CD4-positive, alpha-beta T cell treated with Interferon alpha-2 for 1 hour (primary cell): ENCODE results near the gene NME1.
"Not testable (repeated sequence)": the region's sequence is repeated elsewhere in the genome, so short reads cannot be mapped to it uniquely, and the experiment has no call there.

ENCODE experiments used
- DNase-seq, 2 donors: peaks; one replicate each; pipeline ENCODE4 v3.0.0-alpha.2; 2020 to 2022

Gene NME1

DNA sequence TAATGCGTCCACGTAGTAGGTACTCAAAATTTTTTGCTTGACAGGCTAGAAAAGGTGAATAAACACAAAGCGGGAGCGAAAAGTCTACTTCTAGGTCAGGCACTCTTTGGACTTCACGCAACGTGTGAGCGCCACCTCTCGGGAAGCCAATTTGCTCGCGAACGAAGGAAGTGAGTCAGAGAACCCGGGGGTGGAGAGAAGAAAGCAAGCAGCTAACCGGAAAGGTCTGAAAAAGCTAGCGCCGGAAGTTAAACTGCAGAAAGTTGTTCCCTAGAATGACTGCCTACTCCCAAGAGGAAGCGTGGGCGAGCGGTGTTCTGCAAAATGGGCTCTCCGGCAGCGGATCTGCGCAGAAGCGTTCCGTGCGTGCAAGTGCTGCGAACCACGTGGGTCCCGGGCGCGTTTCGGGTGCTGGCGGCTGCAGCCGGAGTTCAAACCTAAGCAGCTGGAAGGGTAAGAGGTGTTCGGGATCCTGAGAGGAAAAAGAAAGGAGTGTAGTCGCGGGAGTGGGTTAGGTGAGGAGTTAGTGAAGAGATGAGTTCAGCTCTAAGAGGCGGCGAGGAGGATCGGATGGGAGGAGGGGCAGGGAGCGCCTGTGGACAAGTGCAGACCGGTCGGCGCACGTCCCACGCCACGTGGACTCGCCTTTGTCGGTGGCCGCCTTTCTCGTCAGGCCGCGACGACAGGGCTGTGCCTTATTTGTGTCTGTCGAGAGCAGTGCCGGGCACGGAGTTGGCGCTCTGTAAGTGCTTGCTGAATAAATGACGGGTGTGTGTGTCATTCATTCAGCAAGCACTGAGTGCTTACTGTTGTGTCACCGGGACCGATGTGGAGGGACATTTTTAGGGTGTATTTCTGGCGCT lies at the start of gene NME1:
TSS of gene NME1 (plus strand) at position 350 of the 863 bp plus-strand sequence. CDS start 2,096 bp downstream, outside the sequence.
- DNase-seq, result peak; percentile 97 to 99

DNA sequence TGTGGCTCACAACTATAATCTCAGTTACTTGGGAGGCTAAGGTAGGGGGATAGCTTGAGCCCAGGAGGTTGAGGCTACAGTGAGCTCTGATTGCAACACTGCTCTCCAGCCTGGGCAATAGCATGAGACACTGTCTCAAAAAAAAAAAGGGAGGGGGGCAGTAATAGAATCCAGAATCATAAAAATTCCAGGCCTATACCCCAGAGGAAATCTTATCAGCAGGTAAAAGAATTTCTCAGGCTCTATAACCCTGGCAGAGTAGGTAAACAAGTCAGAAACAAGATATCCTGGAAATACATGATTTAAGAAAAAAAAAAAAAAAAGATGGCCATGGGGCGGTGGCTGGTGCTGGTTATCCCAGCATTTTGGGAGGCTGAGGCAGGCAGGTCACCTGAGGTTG lies 45.6 kb upstream of the NME1 start:
- DNase-seq, result no peak

DNA sequence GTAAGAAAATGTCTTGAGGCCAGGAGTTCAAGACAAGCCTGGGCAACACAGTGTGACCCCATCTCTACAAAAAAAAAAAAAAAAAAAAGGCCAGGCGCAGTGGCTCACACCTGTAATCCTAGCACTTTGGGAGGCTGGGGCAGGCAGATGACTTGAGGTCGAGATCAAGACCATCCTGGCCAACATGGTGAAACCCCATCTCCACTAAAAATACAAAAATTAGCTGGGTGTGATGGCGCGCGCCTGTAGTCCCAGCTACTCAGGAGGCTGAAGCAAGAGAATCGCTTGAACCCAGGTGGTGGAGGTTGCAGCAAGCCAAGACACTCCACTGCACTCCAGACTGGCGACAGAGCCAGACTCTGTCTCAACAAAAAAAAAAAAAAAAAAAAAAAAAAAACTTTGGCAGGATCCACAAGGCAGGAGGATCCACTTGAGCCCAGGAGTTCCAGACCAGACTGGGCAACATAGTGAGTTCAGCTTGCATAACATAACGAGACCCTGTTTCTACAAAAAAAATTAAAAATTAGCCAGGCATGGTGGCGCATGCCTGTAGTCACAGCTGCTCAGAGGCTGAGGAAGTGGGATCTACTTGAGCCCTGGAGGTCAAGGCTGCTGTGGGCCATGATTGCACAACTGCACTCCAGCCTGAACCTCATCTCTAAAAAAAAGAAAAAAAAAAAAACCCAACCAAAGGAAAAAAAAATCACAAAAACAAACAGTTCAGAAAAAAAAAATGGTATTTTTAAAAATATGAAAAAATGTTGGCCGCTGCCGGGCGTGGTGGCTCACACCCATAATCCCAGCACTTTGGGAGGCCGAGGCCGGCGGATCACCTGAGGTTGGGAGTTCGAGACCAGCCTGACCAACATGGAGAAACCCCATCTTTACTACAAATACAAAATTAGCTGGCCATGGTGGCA lies 40.8 kb upstream of the NME1 start:
- DNase-seq, result peak in 1 of 2 donors; percentile 27

GRCh38 chr17:51115179-51115578 lies 38.2 kb upstream of the NME1 start:
- no peak for DNase-seq

- no peak for DNase-seq
These were observed 34.8 kb upstream of the NME1 start for GRCh38 chr17:51118330-51119195.

DNA sequence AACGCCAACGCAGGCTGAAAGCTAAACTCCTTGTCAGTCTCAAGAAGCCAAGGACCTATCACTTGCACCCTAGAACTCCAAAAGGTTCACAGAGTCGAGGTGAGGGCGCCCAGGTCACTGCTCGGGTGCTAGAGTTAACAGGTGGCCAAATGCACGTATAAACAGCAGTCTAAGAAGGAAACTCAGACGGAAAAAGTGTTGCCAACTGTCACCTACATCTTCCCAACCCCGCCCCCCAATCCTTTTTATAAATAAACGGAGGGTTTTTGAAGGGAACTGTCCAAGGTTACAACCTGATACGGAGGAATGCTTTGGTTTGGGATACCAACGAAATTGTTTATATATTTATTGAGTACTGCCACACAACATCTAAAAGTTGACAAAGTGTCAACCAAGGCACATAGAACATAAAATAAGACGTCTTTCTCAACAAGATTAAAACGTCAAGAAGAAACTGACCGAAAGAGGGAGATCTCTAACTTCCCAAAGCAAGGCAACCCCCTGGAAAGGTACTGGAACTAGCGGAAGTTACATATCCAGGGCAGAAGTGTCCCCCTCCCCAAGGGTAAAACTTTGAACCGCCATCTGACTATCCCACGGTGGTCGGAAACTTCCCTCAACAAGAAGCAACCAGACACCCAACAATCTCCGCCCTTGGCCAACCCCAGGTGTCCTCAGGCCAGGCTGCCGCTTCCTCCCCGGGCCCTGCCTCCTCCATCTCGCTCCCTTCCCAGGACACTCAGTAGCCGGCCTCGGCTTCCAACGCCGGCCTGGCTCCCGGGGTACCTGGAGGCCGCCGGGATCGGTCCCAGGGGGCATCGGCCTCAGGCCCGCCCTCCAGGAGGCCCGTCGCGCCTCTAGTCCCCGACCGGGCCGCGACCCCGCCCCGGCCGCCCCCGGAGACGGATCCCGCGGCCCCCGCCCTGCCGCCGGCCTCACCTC lies 33.7 kb upstream of the NME1 start:
- DNase-seq, result peak; percentile 3 to 53

DNA sequence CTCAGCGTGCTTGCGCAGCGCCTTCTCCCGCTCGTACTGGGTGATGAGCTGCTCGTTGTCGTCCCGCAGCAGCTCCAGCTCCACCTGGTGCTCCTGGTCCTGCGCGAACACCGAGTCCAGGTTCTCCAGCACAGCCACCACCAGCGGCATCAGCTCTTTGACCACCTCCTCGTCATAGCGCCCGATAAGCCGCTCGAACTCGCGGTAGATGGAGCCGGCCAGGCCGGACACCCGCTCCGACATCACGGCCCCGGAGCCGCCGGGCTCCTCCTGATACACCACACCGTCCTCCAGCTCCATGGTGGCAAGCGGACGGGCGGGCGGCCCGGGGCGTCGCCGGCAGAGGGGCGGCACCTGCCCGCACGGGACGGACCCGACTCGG lies 33.0 kb upstream of the NME1 start:
- DNase-seq, result peak; percentile 22 to 59

DNA sequence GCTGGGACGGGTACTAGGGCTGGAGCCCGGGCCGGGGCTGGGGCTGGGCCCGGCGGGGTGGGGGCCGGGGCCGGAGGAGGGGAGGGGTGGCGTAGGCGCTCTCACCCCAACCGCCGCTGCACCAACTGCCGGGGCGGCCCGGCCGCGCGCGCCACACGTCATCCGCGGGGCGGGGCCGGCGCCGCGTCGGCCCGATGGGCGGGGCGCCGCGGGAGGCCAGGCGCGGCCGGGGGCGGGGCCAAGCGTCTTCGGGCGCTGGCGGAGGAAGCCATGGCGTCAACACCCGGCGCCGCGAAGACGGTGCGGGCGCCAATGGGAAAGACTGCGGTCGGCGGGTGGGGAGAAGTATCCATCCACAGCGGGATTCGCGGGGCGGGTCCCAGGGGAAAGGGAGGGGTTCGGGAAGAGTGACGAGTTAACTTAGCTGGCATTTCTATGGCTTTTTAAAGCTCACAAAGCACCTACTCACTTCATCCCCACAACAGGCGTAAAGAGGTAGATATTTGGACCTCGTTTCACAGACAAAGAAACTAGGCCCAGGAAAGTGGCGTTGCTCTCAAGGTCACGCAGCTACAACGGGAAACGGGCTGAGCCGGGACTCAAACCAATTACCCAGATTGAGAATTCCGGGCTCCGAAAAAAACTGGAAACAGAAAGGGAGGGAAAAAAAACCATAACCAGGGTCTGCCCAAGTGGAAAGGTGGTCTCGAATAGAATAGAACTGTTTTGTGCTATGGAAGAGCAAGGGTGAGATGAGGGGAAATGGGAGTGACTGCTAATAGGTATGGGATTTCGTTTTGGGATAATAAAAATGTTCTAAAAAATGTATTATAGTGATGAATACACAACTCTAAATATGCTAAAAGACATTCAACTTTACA lies 32.4 kb upstream of the NME1 start, which contains the start of gene SPAG9:
TSS of gene SPAG9 (minus strand) at position 130 of the 881 bp plus-strand sequence. CDS start 212 bp downstream, outside the sequence.
- peak; percentile 89 to 94 for DNase-seq

DNA sequence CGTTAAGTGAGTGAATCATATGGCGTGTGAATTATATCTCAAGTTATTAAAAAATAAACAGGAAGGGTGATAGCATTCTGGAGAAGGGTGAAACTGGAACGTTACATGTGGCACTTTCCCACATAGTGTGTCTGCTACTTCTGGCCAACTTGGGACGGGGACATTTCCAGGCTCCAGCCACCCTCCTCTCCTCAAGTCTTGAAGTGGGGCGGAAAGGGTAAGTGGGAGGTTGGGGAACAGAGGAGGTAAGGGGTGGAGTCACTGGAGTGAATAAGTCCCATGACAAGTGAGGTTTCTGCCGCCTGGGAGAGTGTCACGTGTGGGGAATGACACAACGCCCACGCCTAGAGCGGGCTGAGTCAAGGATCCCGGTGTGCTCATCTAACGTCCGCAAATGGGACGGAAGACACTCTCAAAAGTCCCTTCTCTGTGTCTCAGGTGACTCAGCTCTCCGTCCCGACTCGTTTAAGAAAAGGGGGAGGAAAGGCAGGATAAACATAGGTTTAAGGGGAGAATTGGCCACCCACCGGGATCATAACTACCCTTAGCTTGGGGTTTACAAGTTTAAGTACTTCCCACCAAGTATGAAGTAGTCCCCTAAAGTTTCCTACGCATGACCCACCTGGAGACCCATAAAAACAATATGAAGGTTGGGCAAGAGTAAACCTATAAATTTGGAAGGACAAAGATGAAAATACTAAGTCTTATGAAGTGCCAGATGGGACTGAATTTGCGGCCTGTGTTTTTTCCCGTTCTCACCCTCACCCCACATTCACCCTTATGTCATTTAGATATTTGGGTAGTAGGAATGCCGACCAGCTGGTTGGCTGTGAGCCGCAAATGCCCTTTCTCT lies 31.5 kb upstream of the NME1 start:
- DNase-seq, result peak; percentile 74 to 83

DNA sequence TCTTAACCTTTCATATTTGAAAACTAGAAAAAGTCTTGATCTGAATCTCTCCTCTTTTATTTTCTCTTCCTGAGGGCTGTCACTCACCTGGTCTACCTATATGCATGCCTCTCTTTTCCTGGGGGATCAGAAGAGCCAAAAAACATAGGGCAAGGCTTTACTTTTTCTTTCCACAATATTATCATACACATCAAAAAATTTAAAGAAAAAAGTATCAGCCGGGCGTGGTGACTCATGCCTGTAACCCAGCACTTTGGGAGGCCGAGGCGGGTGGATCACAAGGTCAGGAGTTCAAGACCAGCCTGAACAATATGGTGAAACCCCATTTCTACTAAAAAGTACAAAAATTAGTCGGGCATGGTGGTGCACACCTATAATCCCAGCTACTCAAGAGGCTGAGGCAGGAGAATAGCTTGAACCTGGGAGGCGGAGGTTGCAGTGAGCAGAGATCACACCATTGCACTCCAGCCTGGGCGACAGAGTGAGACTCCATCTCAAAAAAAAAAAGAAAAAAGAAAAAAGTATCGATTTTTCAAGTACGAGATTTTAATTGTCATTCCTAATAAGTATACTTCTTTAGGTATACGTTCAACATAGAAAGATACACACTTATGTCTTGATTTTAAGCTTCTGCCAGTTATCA lies 30.8 kb upstream of the NME1 start:
- not testable (repeated sequence) for DNase-seq

GRCh38 chr17:51124640-51125503 lies 28.5 kb upstream of the NME1 start:
- DNase-seq, result no peak

DNA sequence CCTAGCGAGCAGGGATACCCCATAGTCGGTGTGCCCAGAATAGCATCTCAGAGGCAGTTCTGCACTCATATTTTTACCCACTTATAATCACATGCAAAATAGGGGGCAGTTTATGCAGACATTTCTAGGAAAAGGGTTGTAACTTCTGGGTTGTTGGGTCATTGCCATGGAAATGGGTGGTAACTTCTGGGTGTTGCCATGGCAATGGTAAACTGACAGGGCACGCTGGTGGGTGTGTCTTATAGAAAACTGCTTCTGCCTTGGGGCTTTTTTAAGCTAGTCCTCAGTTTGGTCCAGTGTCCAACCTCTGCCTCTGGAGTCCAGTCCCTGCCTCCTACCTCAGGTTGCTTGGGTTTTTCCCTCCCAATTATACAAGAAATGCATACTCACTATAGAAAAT lies 25.3 kb upstream of the NME1 start:
- DNase-seq, result peak; percentile 31 to 51

DNA sequence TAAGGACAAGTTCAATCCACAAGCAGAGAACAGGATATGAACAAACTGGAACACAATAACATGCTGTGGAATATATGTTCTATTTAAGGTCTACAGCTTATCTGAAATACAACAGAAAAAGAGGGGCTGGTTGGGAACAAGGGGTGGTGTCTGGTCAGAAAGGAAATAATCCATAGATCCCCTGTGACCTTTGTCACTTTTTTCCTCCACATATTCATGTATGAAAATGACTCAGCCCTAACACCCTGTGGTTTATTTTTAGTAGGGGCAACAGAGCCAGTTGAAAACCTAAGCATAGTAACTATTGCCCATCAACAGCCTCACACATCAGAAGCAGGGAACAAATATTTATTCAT lies 20.4 kb upstream of the NME1 start:
- no peak for DNase-seq

DNA sequence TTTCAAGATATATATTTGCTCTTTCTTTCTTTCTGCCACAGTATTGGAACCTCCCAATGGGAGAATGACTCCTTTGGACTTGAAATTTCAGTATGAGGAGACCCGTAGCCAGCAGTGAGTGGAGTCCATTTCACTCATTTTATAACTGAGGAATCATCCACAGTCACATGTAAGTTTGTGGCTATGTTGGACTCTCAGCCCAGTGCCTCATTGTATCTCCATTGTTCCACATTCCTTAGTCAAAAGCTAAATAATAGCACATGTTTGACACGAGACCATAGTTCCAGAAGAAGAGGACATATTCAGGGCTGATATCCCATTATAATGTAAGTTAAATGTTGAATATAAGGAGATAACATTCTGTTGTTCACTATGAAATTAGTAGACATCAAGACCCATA lies 20.0 kb upstream of the NME1 start:
- DNase-seq, result no peak

DNA sequence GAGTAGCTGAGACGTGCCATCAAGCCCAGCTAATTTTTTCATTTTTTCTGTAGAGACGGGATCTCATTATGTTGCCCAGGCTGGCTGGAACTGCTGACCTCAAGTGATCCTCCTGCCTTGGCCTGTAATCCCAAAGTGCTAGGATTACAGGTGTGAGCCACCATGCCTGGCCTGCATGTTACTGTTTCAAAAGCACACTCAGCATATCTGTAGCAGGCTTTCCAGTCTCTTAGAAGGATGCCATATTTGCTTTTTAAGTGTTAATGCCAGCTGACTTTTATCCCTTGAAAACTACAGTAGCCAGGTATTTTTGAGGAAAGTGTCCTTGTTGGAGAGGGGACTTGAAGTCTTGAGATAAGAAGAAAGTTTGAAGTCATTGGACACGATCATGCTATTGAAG lies 17.4 kb upstream of the NME1 start:
- DNase-seq, result no peak

- DNase-seq, result no peak
These were observed 10.8 kb upstream of the NME1 start for GRCh38 chr17:51142597-51142996.

DNA sequence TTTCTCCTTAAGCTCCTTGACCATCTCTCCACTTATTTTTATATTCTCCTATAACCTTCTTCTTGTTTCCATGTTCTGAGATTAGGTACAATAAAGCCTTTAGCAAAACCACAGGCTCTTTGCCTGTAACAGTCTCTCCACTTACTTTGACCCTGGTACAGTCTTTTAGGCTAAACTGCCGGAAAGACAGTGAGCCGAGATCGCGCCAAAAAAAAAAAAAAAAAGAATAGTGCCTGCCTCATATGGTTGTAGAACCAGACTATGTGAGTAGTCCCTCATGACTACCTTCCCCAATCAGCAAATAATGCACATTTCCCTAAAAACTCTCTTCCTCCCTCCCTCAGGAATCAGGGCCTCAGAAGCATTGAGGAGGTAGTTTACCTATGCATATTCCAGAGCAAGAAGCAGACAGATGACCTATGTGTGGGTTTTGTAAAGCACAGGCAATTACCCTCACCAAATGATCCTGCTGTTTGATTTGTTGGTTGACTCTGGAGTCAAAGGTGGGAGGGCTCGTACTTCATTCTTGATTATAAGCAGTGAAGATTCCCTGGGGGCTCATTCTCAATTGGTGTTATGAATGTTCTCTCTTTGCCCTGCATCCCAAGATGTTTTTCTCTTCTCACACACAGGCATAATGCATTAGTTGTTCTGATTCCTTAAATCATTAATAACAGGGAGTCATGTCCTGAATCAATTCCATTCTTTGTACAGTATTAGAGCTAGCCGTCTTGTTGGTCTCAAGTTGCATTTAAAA lies 8.9 kb upstream of the NME1 start:
- no peak for DNase-seq
